ENCODE measurements around the gene FRS3.

DNA sequence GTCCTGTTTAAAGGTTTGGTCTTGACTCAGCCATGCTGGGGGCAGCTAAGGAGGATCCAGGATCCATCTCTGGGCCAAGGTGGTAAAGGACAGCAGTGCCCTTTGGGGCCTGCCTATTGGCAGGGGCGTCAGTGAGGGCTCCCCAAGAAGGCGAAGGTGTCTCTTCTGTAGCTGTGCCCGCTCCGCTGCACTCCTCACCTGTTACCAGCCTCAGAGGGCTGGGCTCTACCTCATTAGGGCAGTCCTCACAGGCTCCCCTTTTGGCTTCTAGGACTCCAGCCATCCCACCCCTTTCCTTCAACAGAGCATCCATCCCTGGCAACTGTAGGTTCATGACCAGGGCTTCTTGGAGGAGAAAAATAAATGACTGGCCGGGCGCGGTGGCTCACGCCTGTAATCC, 10.3 kb downstream of the FRS3 start:
- TF ChIP-seq ZNF114 (CRISPR knock-in tag; IDR thresholded peaks at IDR 0.05) (no peak), JUNB (IDR thresholded peaks at IDR 0.05; ENCODE audit: unreplicated experiment) (no peak), POLR2AphosphoS5 (IDR thresholded peaks at IDR 0.05; ENCODE audit: low read depth) (no peak), EZH2phosphoT487 (IDR thresholded peaks at IDR 0.05; ENCODE audit: unreplicated experiment) (no peak), CREB1 (CRISPR knock-in tag; IDR thresholded peaks at IDR 0.05; ENCODE audit: low read depth) (no peak), EZH2 (IDR thresholded peaks at IDR 0.05; ENCODE audit: low read depth, unreplicated experiment) (no peak), NANOG (IDR thresholded peaks at IDR 0.05; ENCODE audit: borderline replicate concordance) (no peak), STAT1 (IDR thresholded peaks at IDR 0.05; ENCODE audit: unreplicated experiment) (no peak), ZNF331 (CRISPR knock-in tag; IDR thresholded peaks at IDR 0.05; ENCODE audit: low read depth) (no peak)
- TF ChIP-seq, protein P1, sequence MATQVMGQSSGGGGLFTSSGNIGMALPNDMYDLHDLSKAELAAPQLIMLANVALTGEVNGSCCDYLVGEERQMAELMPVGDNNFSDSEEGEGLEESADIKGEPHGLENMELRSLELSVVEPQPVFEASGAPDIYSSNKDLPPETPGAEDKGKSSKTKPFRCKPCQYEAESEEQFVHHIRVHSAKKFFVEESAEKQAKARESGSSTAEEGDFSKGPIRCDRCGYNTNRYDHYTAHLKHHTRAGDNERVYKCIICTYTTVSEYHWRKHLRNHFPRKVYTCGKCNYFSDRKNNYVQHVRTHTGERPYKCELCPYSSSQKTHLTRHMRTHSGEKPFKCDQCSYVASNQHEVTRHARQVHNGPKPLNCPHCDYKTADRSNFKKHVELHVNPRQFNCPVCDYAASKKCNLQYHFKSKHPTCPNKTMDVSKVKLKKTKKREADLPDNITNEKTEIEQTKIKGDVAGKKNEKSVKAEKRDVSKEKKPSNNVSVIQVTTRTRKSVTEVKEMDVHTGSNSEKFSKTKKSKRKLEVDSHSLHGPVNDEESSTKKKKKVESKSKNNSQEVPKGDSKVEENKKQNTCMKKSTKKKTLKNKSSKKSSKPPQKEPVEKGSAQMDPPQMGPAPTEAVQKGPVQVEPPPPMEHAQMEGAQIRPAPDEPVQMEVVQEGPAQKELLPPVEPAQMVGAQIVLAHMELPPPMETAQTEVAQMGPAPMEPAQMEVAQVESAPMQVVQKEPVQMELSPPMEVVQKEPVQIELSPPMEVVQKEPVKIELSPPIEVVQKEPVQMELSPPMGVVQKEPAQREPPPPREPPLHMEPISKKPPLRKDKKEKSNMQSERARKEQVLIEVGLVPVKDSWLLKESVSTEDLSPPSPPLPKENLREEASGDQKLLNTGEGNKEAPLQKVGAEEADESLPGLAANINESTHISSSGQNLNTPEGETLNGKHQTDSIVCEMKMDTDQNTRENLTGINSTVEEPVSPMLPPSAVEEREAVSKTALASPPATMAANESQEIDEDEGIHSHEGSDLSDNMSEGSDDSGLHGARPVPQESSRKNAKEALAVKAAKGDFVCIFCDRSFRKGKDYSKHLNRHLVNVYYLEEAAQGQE (IDR thresholded peaks at IDR 0.05; ENCODE audit: unreplicated experiment): no peak
- TF ChIP-seq, protein P2, sequence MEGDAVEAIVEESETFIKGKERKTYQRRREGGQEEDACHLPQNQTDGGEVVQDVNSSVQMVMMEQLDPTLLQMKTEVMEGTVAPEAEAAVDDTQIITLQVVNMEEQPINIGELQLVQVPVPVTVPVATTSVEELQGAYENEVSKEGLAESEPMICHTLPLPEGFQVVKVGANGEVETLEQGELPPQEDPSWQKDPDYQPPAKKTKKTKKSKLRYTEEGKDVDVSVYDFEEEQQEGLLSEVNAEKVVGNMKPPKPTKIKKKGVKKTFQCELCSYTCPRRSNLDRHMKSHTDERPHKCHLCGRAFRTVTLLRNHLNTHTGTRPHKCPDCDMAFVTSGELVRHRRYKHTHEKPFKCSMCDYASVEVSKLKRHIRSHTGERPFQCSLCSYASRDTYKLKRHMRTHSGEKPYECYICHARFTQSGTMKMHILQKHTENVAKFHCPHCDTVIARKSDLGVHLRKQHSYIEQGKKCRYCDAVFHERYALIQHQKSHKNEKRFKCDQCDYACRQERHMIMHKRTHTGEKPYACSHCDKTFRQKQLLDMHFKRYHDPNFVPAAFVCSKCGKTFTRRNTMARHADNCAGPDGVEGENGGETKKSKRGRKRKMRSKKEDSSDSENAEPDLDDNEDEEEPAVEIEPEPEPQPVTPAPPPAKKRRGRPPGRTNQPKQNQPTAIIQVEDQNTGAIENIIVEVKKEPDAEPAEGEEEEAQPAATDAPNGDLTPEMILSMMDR (conservative IDR thresholded peaks at IDR 0.05; ENCODE audit: low read depth in 2 of 2): no peak
- TF ChIP-seq, protein P3, sequence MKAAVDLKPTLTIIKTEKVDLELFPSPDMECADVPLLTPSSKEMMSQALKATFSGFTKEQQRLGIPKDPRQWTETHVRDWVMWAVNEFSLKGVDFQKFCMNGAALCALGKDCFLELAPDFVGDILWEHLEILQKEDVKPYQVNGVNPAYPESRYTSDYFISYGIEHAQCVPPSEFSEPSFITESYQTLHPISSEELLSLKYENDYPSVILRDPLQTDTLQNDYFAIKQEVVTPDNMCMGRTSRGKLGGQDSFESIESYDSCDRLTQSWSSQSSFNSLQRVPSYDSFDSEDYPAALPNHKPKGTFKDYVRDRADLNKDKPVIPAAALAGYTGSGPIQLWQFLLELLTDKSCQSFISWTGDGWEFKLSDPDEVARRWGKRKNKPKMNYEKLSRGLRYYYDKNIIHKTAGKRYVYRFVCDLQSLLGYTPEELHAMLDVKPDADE (IDR thresholded peaks at IDR 0.05): no peak

All from GM23338 (cell line).